ENCODE measurements around the gene MINDY4. TPM values are rescaled to one million over a fixed set of nuclear protein-coding genes. Genes with fewer than 3 reads are reported as not detected.
"Not testable (repeated sequence)": the region's sequence is repeated elsewhere in the genome, so short reads cannot be mapped to it uniquely, and the experiment has no call there.

Gene MINDY4
- total RNA-seq, 1 donor from 2014 or later: 4.7 TPM

DNA sequence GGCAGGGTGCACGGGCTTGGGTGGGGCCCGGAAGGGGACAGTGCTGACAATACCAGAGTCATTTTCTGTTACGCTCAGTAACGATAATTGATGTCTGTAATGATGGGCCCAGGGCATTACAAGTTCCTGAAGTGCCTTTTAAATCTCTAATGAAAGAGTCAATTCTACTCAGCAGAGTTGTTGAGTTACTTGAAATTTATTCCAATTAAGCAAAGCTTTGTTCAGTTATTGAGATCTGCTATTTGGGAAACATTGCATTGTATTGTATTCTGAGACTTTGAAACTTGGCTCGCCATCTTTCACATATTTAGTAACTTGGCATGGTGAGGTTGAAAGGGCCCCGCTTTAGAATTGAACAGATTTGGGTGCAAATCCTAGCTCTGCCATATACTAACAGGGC lies 34.7 kb downstream of the MINDY4 start:
- peaks cover 6% of the 10 kb centered on the region for H3K36me3 Mint-ChIP-seq (ENCODE audit: low read depth, unreplicated experiment)
- TF ChIP-seq CTCF (IDR thresholded peaks at IDR 0.05; ENCODE audit: unreplicated experiment): no peak
- no peaks in the 10 kb centered on the region for H3K27me3 Mint-ChIP-seq (ENCODE audit: unreplicated experiment)
- H3K4me3 Mint-ChIP-seq (ENCODE audit: unreplicated experiment): no peak overlapping the region
- no peak overlapping the region for H3K27ac Mint-ChIP-seq (ENCODE audit: unreplicated experiment)
- peaks cover 5% of the 10 kb centered on the region for H3K4me1 Mint-ChIP-seq (ENCODE audit: unreplicated experiment)
- DNase-seq (ENCODE audit: low spot score): no peak
- H3K9me3 Mint-ChIP-seq (ENCODE audit: unreplicated experiment): no peaks in the 10 kb centered on the region

DNA sequence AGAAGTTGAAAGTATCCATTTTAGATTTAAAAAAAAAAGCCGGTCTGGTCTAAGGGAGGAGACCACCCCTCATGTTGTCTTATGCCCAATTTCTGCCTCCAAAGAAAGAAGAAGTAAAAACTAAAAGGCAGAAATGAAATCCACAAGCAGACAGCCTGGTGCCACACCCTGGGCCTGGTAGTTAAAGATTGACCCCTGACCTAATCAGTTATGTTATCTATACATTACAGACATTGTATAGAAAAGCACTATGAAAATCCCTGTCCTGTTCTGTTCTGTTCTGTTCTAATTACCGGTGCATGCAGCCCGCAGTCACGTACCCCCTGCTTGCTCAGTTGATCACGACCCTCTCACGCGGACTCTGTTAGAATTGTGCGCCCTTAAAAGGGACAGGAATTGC lies 36.3 kb downstream of the MINDY4 start:
- not testable (repeated sequence) for H3K4me1 Mint-ChIP-seq (ENCODE audit: unreplicated experiment); H3K36me3 Mint-ChIP-seq (ENCODE audit: low read depth, unreplicated experiment); H3K4me3 Mint-ChIP-seq (ENCODE audit: unreplicated experiment); H3K9me3 Mint-ChIP-seq (ENCODE audit: unreplicated experiment); H3K27ac Mint-ChIP-seq (ENCODE audit: unreplicated experiment); DNase-seq (ENCODE audit: low spot score); H3K27me3 Mint-ChIP-seq (ENCODE audit: unreplicated experiment)

- not testable (repeated sequence) for H3K4me3 Mint-ChIP-seq (ENCODE audit: unreplicated experiment); H3K4me1 Mint-ChIP-seq (ENCODE audit: unreplicated experiment); H3K27ac Mint-ChIP-seq (ENCODE audit: unreplicated experiment); H3K36me3 Mint-ChIP-seq (ENCODE audit: low read depth, unreplicated experiment); H3K27me3 Mint-ChIP-seq (ENCODE audit: unreplicated experiment); H3K9me3 Mint-ChIP-seq (ENCODE audit: unreplicated experiment); DNase-seq (ENCODE audit: low spot score)
Observed at GRCh38 chr7:30807941-30808340, 36.7 kb downstream of the MINDY4 start.

GRCh38 chr7:30810986-30811385 lies 39.8 kb downstream of the MINDY4 start:
- no peak overlapping the region for H3K27ac Mint-ChIP-seq (ENCODE audit: unreplicated experiment)
- H3K9me3 Mint-ChIP-seq (ENCODE audit: unreplicated experiment): no peaks in the 10 kb centered on the region
- H3K4me1 Mint-ChIP-seq (ENCODE audit: unreplicated experiment): peaks cover 2% of the 10 kb centered on the region
- H3K36me3 Mint-ChIP-seq (ENCODE audit: low read depth, unreplicated experiment): peaks cover 10% of the 10 kb centered on the region
- no peaks in the 10 kb centered on the region for H3K27me3 Mint-ChIP-seq (ENCODE audit: unreplicated experiment)
- no peak for TF ChIP-seq CTCF (IDR thresholded peaks at IDR 0.05; ENCODE audit: unreplicated experiment)
- no peak for DNase-seq (ENCODE audit: low spot score)
- no peak overlapping the region for H3K4me3 Mint-ChIP-seq (ENCODE audit: unreplicated experiment)

DNA sequence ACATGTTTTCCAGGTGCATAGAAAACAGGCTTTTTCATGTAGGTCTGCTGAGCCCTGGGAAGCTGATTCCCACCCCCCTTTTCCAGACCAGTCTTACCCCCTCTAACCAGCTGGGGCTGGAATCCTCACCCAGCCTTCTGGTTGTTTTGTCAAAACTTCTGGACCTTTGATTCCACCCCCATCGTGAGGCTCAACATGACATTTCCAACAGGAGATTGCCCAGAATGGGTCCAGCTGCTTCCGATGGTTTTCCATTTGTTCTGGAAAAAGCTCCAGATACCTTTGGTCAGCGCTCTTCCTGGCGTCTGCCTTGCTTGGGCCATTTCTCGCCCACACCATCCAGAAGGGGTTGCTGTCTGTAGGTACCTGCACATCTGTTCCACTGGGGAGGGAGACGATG lies 41.5 kb downstream of the MINDY4 start:
- TF ChIP-seq CTCF (IDR thresholded peaks at IDR 0.05; ENCODE audit: unreplicated experiment): no peak
- Mint-ChIP-seq H3K27me3 (ENCODE audit: unreplicated experiment) (no peaks in the 10 kb centered on the region), H3K4me3 (ENCODE audit: unreplicated experiment) (no peak overlapping the region), H3K27ac (ENCODE audit: unreplicated experiment) (no peak overlapping the region), H3K36me3 (ENCODE audit: low read depth, unreplicated experiment) (peaks cover 10% of the 10 kb centered on the region), H3K9me3 (ENCODE audit: unreplicated experiment) (no peaks in the 10 kb centered on the region), H3K4me1 (ENCODE audit: unreplicated experiment) (peaks cover 15% of the 10 kb centered on the region)
- no peak for DNase-seq (ENCODE audit: low spot score)

DNA sequence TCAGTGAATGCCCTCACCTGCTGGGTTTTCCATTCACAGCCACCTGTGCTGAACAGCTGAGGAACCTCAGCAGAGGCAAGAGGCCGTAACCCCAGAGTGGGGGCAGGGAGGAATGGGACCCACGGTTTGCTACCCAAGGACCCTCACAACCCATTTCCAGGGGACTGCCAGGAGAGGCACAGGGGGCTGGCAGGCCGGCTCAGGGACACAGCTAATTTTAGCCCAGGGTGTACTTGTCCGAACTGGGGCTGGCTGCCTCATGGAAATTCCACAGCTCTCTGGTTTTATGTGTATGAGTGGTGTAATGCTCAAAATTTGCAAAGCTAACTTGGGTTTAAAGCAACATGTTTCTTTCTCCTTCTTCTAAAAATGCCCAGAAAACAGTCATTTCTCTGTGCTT lies 42.2 kb downstream of the MINDY4 start:
- Mint-ChIP-seq H3K27me3 (ENCODE audit: unreplicated experiment) (no peaks in the 10 kb centered on the region), H3K27ac (ENCODE audit: unreplicated experiment) (no peak overlapping the region), H3K9me3 (ENCODE audit: unreplicated experiment) (no peaks in the 10 kb centered on the region), H3K36me3 (ENCODE audit: low read depth, unreplicated experiment) (peaks cover 6% of the 10 kb centered on the region), H3K4me1 (ENCODE audit: unreplicated experiment) (peaks cover 15% of the 10 kb centered on the region), H3K4me3 (ENCODE audit: unreplicated experiment) (no peak overlapping the region)
- DNase-seq (ENCODE audit: low spot score): no peak
- TF ChIP-seq CTCF (IDR thresholded peaks at IDR 0.05; ENCODE audit: unreplicated experiment): no peak

All from endothelial cell (in vitro differentiated cells).